ENCODE data around the gene MRPS21.

- TF ChIP-seq CTCF (IDR thresholded peaks at IDR 0.05): no peak
- TF ChIP-seq POLR2A (IDR thresholded peaks at IDR 0.05): peak in 1 of 2 donors; percentile 41
Measured at GRCh38 chr1:150268340-150268704, 25.3 kb upstream of the MRPS21 start.

Data from adrenal gland (tissue), 5 donors.